H1 (cell line): ENCODE measurements around the gene CBR4. TPM values are rescaled to one million over a fixed set of nuclear protein-coding genes. Genes with fewer than 3 reads are reported as not detected.

ENCODE experiments used
- ASH2L ChIP-seq: fragments of 200-600, 300-600 bp; sonication (generic); IDR thresholded peaks from one replicate; pipeline ENCODE4 v1.7.1; 2017; ENCODE audit warnings: low read length
- BCL11A ChIP-seq, 2 experiments: IDR thresholded peaks; one replicate each; pipeline ENCODE4 v1.6.1; 2011; ENCODE audit warnings: low read depth in 2 of 2, low read length in 2 of 2, mild to moderate bottlenecking in 2 of 2
- BRCA1 ChIP-seq: IDR thresholded peaks from 2 replicates; pipeline ENCODE4 v1.6.1; 2012; ENCODE audit warnings: low read depth, low read length, improper control_type of control experiment
- CEBPB ChIP-seq: IDR thresholded peaks from 2 replicates; pipeline ENCODE4 v1.6.1; 2012; ENCODE audit warnings: low read depth, low read length
- SIN3A ChIP-seq, 2 experiments: IDR thresholded peaks in 1 of 2; conservative IDR thresholded peaks in 1 of 2; 2 replicates each; pipeline ENCODE4 v1.6.1; 2011 to 2012; ENCODE audit warnings: low read length in 2 of 2, improper control_type of control experiment in 1 of 2, low read depth in 1 of 2, mild to moderate bottlenecking in 1 of 2
- TAF7 ChIP-seq: optimal IDR thresholded peaks from 2 replicates; pipeline ENCODE3; 2011; ENCODE audit warnings: low read depth, mild to moderate bottlenecking, inconsistent platforms, low read length, moderate library complexity, borderline replicate concordance
- USF2 ChIP-seq: IDR thresholded peaks from 2 replicates; pipeline ENCODE4 v1.6.1; 2011; ENCODE audit warnings: low read length, improper control_type of control experiment
- polyA plus RNA-seq, 7 experiments: library from polyadenylated mRNA; depleted of rRNA in 3 of 7; stranded (reverse) in 5 of 7; unstranded in 2 of 7; fragments of >200 nt in 5 of 7; fragments of 200-250 nt in 2 of 7; gene quantifications; 1 replicate in 5 of 7; 2 replicates in 1 of 7; 4 replicates in 1 of 7; pipeline versions ENCODE4 v1.2.1 to v1.2.3, GENCODE V29; 2011 to 2013; ENCODE audit warnings: missing spikeins in 2 of 7, mixed read lengths in 2 of 7
- total RNA-seq: library from RNA; stranded (reverse); fragmentation: NEBNext Ultra II Directional; extraction: Animal tissue kit (Norgen Biotek cat#: 25700); gene quantifications from 2 replicates; pipeline ENCODE4 v1.2.1, GENCODE V29; 2021

The CBR4 gene
- total and polyA plus RNA-seq, 2 of the 8 experiments (the other 6 are each of a cell fraction or from before 2014, with no cell fraction given) = 8.6 to 29.5 TPM

- TF ChIP-seq USF2 (no peak), ASH2L (no peak), SIN3A (conservative IDR thresholded peaks at IDR 0.05 in 1 of 2, IDR thresholded peaks at IDR 0.05 in 1 of 2; ENCODE audit: low read depth in 1 of 2, low read length in 2 of 2) (no peak), TAF7 (no peak), CEBPB (no peak), BCL11A (IDR thresholded peaks at IDR 0.05; ENCODE audit: low read depth in 2 of 2, low read length in 2 of 2) (no peak), BRCA1 (no peak)
Measured at GRCh38 chr4:169027663-169028062, 17.6 kb upstream of the CBR4 start (continued).
